Right atrium auricular region (tissue), 2 donors: ENCODE measurements around the gene NUAK2. TPM values are rescaled to one million over a fixed set of nuclear protein-coding genes. Genes with fewer than 3 reads are reported as not detected.

Experiments used
- DNase-seq: peaks from one replicate; pipeline ENCODE4 v3.0.0-alpha.2; 2019; ENCODE audit warnings: low spot score
- H3K27ac ChIP-seq, 2 donors: fragments of 200-600 bp; sonication (generic); 1 replicate in 1 of 2; 2 replicates in 1 of 2; pipeline ENCODE4 v1.5.1; 2016 to 2019
- H3K27me3 ChIP-seq, 2 donors: fragments of 200-600 bp; sonication (generic); one replicate each; pipeline versions ENCODE4 v1.5.1 to v1.6.0; 2017 to 2019
- H3K36me3 ChIP-seq: fragments of 200-600 bp; sonication (generic); one replicate; pipeline ENCODE4 v1.5.1; 2016
- H3K4me1 ChIP-seq, 2 donors: fragments of 200-600 bp; sonication (generic); one replicate each; pipeline versions ENCODE4 v1.5.1 to v1.6.0; 2017 to 2019
- H3K4me3 ChIP-seq, 2 donors: fragments of 200-600 bp; sonication (generic); 1 replicate in 1 of 2; 2 replicates in 1 of 2; pipeline ENCODE4 v1.5.1; 2017 to 2019; ENCODE audit warnings: mild to moderate bottlenecking in 1 of 2, moderate library complexity in 1 of 2
- H3K9me3 ChIP-seq, 2 donors: fragments of 200-600 bp; sonication (generic); one replicate each; pipeline ENCODE4 v1.5.1; 2019
- total RNA-seq, 2 donors: library from RNA; depleted of rRNA; stranded (reverse); fragments of >200 nt; gene quantifications; one replicate each; pipeline ENCODE4 v1.1.0, GENCODE V29; 2016
- TF ChIP-seq, protein P1 (sequence below), 2 donors: fragments of 200-600 bp; sonication (generic); IDR thresholded peaks; one replicate each; pipeline ENCODE4 v1.5.1; 2019; ENCODE audit warnings: antibody characterized with exemption in 2 of 2

NUAK2 gene
- total RNA-seq, 2 donors from 2014 or later: 0.67 to 1.7 TPM

DNA sequence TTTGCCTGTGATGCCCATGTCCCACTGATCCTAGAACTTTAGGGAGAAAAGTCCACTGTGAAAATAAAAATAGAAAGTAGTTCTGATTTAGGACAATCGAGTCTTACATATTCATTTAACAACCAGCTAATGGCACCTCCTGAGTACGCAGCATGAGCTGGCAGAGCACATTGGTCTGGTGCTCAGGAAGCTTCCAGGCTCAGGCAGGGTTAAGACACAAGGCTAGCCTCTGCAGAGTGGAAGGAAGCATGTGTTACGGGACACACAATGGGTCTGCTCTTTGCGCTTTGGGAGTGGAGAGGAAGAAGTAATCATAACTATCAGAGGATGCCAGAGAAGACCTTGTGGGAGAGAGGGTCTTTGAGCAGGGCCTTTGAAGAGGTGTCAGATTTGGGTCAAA, 39.3 kb upstream of the NUAK2 start:
- H3K36me3 ChIP-seq: no peaks in the 10 kb centered on the region
- H3K4me1 ChIP-seq: peaks cover 0 to 7% of the 10 kb centered on the region in 2 donors
- H3K4me3 ChIP-seq: no peak overlapping the region
- H3K27me3 ChIP-seq: no peaks in the 10 kb centered on the region
- H3K27ac ChIP-seq: no peak overlapping the region
- TF ChIP-seq, protein P1, sequence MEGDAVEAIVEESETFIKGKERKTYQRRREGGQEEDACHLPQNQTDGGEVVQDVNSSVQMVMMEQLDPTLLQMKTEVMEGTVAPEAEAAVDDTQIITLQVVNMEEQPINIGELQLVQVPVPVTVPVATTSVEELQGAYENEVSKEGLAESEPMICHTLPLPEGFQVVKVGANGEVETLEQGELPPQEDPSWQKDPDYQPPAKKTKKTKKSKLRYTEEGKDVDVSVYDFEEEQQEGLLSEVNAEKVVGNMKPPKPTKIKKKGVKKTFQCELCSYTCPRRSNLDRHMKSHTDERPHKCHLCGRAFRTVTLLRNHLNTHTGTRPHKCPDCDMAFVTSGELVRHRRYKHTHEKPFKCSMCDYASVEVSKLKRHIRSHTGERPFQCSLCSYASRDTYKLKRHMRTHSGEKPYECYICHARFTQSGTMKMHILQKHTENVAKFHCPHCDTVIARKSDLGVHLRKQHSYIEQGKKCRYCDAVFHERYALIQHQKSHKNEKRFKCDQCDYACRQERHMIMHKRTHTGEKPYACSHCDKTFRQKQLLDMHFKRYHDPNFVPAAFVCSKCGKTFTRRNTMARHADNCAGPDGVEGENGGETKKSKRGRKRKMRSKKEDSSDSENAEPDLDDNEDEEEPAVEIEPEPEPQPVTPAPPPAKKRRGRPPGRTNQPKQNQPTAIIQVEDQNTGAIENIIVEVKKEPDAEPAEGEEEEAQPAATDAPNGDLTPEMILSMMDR (IDR thresholded peaks at IDR 0.05): no peak
- no peak for DNase-seq
- no peaks in the 10 kb centered on the region for H3K9me3 ChIP-seq

DNA sequence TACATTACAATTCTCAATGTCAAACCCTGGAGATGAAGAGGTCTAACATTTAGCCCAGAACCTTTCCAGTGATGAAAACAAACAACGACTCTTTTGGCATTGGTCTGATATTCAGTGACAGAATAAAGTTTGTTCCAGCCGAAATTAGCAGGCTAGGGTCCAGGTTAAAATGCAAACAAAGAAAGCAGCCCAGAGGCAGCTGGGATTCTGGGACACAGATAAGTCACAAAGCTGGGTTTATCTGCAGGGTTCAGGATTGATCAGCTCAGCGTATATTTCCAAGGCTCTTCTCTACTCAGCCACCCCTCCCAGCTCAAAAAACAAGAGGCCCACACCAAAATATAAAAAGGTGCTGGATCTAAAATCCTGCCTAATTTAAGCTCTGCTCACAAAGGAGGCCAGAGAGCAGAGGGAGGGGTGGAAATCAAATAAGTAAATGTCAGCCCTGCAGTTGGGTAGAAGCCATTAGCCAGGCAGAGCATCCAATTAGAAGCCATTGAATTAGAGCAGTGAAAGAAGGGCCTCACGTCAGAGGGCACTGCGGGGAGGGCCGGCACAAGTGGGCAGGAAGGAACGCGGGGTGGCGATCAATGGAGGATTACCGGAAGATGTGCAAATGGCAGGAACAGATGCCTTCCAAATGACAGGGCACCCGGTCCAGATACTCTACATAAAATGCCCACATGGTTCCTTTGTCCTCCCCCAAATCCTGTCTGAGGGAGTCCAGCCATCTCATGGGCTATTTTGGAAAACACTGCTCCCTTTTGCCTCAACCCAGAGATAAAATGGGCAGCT, 38.4 kb upstream of the NUAK2 start:
- Histone ChIP-seq H3K9me3 (no peaks in the 10 kb centered on the region), H3K4me3 (no peak overlapping the region), H3K27me3 (no peaks in the 10 kb centered on the region), H3K4me1 (peaks cover 0 to 7% of the 10 kb centered on the region in 2 donors), H3K27ac (no peak overlapping the region), H3K36me3 (no peaks in the 10 kb centered on the region)
- DNase-seq: no peak
- TF ChIP-seq, protein P1 (IDR thresholded peaks at IDR 0.05): no peak

- Histone ChIP-seq H3K9me3 (no peaks in the 10 kb centered on the region), H3K36me3 (no peaks in the 10 kb centered on the region), H3K4me1 (peaks cover 0 to 7% of the 10 kb centered on the region in 2 donors), H3K4me3 (no peak overlapping the region), H3K27me3 (no peaks in the 10 kb centered on the region), H3K27ac (no peak overlapping the region)
- TF ChIP-seq, protein P1 (IDR thresholded peaks at IDR 0.05): no peak
- no peak for DNase-seq
These were observed 37.0 kb upstream of the NUAK2 start for GRCh38 chr1:205358579-205358978.

- Histone ChIP-seq H3K27ac (no peak overlapping the region), H3K27me3 (no peaks in the 10 kb centered on the region), H3K9me3 (no peaks in the 10 kb centered on the region), H3K36me3 (no peaks in the 10 kb centered on the region), H3K4me3 (no peak overlapping the region), H3K4me1 (peaks cover 0 to 7% of the 10 kb centered on the region in 2 donors)
- no peak for DNase-seq
- TF ChIP-seq, protein P1 (IDR thresholded peaks at IDR 0.05): no peak
These were observed 36.0 kb upstream of the NUAK2 start for GRCh38 chr1:205357567-205357966.

DNA sequence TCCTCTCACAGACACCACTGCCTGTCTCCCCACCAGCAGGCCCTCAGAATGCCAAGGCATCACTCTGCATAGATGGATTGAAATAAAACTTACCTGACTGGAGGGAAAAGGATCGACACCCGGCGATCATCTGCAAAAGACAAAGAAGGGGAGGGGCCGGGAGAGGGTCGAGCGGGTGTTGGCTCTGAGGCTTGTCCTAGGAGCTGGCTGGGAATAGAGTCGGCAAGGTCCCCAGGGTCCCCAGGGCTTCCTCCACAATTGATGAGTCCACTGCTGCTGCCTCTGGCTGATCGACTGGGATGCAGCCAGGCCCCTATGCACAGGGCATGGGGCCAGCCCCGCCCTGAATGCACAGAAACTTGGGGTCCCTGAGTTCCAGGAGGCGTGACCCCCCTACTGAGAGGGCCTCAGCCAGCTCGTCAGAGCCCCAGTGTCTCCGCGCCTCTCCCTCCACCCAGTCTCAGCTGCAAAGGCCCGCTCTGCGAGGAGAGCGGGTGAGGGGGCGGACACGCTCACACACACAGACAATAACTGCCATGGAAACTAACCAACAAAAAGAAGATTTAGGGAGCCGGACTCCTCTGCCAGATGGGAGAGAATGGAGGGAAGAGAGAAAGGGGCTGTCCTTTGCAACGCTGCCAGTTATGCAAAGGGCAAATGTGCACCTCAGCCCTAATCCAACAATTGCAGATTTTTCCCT, 35.0 kb upstream of the NUAK2 start, which contains the start of gene KLHDC8A:
KLHDC8A (minus strand) TSS at position 483 of the 700 bp plus-strand sequence. CDS start 13,318 bp downstream, outside the sequence.
- H3K27ac ChIP-seq: no peak within 1 kb of the TSS
- peak within 1 kb of the TSS in 1 of 2 donors; percentile 4 for H3K4me3 ChIP-seq
- TF ChIP-seq, protein P1 (IDR thresholded peaks at IDR 0.05): no peak
- DNase-seq: no peak
- no peaks in the 10 kb centered on the region for H3K27me3 ChIP-seq
- peaks cover 0 to 7% of the 10 kb centered on the region in 2 donors for H3K4me1 ChIP-seq
- no peaks in the 10 kb centered on the region for H3K9me3 ChIP-seq
- H3K36me3 ChIP-seq: no peaks in the 10 kb centered on the region
